Vagina (tissue), 2 donors: Measurements from ENCODE around the gene CC2D1A.

Experiments used
- POLR2A ChIP-seq, 2 donors: fragments of 450-650 bp; IDR thresholded peaks; one replicate each; pipeline ENCODE4 v1.6.1; 2017; ENCODE audit warnings: antibody characterized with exemption in 2 of 2, mild to moderate bottlenecking in 2 of 2, moderate library complexity in 2 of 2
- TF ChIP-seq, protein P1 (sequence below), 3 experiments: fragments of 450-650 bp in 2 of 3; fragments of 200-600 bp in 1 of 3; sonication (generic) in 1 of 3; IDR thresholded peaks; one replicate each; pipeline ENCODE4 v1.5.1; 2017 to 2019; ENCODE audit warnings: antibody characterized with exemption in 3 of 3, mild to moderate bottlenecking in 2 of 3, moderate library complexity in 2 of 3

DNA sequence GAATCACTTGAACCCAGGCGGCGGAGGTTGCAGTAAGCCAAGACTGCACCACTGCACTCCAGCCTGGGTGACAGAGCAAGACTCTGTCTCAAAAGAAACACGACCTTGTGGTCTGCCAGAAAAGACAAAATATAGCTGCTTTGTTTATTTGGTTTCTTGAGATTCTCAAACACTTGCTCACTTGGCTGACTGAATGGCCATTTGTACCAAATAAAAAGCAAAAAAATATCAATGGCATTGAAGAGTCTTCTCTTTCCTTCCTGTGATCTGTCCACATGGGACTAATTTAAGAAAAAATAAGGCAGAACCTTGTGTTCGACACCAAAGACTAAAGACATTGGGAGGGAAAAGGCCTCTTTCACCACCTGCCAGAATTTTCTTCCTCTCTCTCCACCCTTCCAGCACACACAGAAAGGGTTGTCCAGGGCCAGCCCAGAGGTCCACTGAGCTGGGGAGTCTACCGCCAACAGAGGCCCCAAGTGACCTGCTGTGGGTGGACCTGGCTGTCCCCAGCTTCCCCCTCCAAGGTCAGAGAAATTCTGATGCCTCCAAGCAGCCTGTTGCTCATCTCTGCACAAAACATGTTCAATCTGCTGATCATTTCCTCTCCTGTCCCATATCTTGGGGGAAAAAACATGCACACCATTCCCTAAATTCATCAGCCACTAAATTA lies 6.0 kb upstream of the CC2D1A start:
- TF ChIP-seq, protein P1, sequence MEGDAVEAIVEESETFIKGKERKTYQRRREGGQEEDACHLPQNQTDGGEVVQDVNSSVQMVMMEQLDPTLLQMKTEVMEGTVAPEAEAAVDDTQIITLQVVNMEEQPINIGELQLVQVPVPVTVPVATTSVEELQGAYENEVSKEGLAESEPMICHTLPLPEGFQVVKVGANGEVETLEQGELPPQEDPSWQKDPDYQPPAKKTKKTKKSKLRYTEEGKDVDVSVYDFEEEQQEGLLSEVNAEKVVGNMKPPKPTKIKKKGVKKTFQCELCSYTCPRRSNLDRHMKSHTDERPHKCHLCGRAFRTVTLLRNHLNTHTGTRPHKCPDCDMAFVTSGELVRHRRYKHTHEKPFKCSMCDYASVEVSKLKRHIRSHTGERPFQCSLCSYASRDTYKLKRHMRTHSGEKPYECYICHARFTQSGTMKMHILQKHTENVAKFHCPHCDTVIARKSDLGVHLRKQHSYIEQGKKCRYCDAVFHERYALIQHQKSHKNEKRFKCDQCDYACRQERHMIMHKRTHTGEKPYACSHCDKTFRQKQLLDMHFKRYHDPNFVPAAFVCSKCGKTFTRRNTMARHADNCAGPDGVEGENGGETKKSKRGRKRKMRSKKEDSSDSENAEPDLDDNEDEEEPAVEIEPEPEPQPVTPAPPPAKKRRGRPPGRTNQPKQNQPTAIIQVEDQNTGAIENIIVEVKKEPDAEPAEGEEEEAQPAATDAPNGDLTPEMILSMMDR (IDR thresholded peaks at IDR 0.05): no peak
- TF ChIP-seq POLR2A (IDR thresholded peaks at IDR 0.05): no peak
